ENCODE results near the gene SPAG6.
"Not testable (repeated sequence)": the region's sequence is repeated elsewhere in the genome, so short reads cannot be mapped to it uniquely, and the experiment has no call there.

The SPAG6 gene

DNA sequence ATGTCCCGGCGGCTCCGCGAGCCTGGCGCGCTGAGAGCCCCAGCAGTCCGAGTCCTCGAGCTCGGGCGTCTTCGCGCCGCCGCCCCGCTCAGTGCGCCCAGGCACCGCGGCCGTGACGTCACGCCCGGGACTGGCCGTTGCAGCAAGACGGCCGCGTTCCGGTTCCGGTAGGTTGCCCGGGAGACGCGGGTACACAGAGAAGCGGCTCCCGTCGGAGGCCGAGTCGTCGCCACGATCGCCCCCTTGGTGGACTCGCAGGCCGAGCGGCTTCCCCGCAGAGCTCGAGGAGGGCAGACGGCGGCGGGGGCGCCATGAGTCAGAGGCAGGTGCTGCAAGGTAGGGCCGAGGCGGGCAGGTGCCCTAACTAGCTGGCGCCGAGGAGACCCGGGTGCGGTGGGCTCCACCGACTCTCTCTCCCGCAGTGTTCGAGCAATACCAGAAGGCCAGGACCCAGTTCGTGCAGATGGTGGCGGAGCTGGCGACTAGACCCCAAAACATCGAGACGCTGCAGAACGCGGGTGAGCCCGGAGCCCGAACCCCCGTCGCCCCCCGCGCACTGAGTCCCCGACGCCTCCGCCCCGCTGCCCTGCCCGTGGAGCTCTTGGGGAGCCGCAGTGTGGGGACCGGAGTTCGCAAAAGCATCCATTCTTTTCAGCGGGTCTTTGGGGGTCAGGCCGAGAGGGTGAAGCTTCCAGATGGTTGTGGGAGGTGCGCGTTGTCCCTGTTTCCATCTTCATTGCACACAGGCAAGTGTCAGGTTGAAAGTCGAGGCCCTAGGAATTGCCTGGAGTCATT lies at the start of gene SPAG6:
TSS of gene SPAG6 (plus strand) at position 196 of the 795 bp plus-strand sequence. CDS start at position 312, 116 bp downstream.
- DNase-seq (ENCODE audit: low read depth, low spot score) = no peak

DNA sequence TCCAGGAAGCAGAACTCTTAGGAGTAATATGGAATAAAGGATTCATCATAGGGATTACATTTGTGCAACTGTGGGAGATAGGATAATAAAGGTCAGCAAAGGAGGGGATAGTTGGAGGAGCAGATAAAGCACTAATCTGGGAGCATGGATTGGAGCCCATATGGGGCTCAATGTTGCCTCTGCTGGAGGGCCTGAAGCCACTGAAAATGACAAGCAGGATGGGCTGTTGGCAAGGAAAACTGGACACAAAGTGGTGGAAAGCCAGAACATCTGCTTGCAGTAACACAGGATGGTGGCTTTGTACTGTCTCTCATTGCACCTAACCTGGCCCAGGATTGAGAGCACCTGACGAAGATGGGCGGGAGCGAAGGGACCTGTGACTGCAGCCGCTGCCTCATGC lies 44.1 kb upstream of the SPAG6 start:
- DNase-seq (ENCODE audit: low read depth, low spot score) = no peak

GRCh38 chr10:22303461-22303860 lies 41.8 kb upstream of the SPAG6 start:
- no peak for DNase-seq (ENCODE audit: low read depth, low spot score)

- DNase-seq (ENCODE audit: low read depth, low spot score) = no peak
Observed at GRCh38 chr10:22305721-22306120, 39.6 kb upstream of the SPAG6 start.

GRCh38 chr10:22308390-22308789 lies 36.9 kb upstream of the SPAG6 start:
- DNase-seq (ENCODE audit: low read depth, low spot score) = no peak

DNA sequence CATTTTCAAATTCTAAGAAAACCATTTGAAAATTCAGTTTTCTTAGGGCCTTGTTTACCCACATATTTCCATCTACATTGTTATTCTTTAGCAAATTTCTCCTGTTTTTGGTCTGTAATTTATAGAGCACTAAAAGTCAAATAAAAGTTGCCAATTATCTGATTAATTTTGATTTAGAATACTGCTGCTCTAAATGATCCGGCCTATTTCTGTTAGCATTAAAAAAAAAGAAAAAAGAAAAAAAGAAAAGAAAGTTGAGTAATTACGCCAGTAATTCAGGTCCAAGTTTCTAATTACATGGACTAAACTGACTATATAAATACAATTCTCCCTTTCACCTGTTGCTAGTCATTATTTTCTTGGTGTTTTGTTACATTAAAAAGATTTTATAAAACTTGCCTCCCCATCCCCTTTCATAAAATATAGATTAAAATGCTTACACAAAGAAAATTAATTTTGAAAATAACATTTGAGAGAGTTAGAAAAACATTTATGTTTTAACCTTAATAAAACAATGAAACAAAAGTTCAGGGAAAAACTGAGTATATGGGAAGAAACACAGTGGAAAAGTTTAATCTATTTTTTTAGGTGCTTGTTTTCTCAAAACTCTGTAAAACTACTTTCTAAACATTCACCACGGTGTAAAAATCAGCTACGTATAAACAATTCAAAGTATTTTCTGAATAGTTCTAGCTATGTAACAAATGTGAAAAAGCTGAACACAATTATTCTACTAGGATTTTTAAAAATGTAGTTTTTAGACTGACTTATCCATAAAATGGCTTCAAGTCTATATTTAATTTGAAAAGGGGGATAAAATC lies 35.9 kb upstream of the SPAG6 start:
- no peak for DNase-seq (ENCODE audit: low read depth, low spot score)

- DNase-seq (ENCODE audit: low read depth, low spot score) = not testable (repeated sequence)
Observed at GRCh38 chr10:22310012-22310411, 35.3 kb upstream of the SPAG6 start.

DNA sequence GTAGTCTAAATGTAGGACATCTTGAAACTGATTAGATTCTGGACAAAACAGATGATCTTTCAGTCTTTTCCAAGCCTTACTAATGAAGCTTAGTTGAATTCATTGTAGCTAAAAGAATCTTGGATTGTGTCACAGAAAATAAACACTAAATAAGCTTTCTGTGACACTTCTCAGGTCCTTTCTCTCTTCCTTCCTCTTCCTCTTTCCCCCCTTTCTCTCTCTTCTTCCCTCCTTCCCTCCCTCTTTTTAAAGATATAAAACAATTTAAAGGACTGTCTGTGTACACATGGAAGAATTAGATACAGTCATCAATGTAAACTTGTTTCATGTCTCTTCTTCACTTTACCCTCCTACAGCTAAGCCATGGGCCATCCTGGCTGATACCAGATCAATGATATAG lies 34.4 kb upstream of the SPAG6 start:
- no peak for DNase-seq (ENCODE audit: low read depth, low spot score)

- no peak for DNase-seq (ENCODE audit: low read depth, low spot score)
Observed at GRCh38 chr10:22314852-22315251, 30.4 kb upstream of the SPAG6 start.

- DNase-seq (ENCODE audit: low read depth, low spot score) = no peak
Observed at GRCh38 chr10:22315455-22316285, 29.6 kb upstream of the SPAG6 start.

GRCh38 chr10:22316286-22317075 lies 28.8 kb upstream of the SPAG6 start, which contains the start of gene COMMD3:
TSS of gene COMMD3 (plus strand) at chr10:22316388. CDS start at chr10:22316418, 30 bp downstream.
- DNase-seq (ENCODE audit: low read depth, low spot score) = no peak

DNA sequence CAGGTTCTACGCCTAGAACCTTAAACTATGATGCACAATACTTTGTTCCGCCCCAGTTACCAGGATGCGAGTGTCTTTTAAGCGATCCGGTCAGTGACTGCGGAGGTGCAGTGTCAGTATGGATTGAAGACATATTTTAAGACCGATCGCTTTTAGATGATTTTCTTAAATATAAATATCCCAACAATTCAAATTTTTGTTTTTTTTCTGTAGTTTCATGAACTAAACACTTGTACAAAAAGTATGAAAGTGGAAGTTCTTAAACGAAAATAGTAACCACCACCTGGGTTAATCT lies 28.3 kb upstream of the SPAG6 start:
- DNase-seq (ENCODE audit: low read depth, low spot score) = no peak

- DNase-seq (ENCODE audit: low read depth, low spot score) = no peak
Observed at GRCh38 chr10:22317771-22318565, 27.3 kb upstream of the SPAG6 start.

DNA sequence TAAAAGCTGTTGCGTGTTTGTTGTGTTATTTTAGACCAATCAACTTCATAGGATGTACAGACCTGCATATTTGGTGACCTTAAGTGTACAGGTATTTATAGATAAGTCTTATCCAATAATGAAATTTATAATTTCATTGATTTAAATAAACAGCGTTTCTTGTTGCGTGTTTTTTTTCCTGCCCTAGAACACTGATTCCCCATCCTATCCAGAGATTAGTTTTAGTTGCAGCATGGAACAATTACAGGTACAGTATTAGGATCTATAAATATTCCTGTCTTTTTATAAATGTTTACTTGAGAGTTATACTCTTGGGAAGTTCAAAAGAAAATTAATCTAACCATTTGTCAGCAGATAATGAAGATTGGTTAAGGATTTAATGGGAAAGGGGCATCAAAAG lies 26.5 kb upstream of the SPAG6 start:
- DNase-seq (ENCODE audit: low read depth, low spot score) = no peak

- DNase-seq (ENCODE audit: low read depth, low spot score) = no peak
Observed at GRCh38 chr10:22319547-22319979, 25.7 kb upstream of the SPAG6 start.

- DNase-seq (ENCODE audit: low read depth, low spot score) = no peak
Observed at GRCh38 chr10:22319980-22320558, 25.2 kb upstream of the SPAG6 start.

DNA sequence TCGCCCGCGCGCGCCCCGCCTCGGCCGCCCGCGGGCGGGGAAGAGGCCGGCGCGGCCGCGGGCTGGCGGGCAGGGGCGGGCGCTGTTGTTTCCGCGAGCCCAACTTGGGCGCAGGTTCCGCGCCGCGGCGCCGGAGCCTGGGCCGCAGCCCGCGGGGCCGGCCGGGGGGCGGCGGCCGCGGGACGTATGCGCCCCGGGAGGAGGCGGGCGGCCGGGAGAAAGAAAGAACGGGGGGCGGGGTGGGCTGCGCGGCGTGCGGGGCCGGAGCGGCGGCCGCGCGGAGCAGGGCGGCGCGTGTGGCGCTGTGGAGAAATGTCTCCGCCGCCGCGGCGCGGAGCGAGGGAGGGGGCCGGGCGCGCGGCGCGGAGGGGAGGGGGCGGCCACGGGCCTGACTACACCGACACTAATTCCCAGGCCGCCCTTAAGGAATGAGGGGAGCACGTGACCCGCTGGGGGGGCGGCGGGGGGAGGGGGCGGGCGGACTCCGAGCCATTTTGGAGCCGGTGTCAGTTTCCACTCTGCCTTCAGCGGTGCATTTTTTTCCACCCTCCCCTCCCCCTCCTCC lies 24.6 kb upstream of the SPAG6 start, which contains the start of gene BMI1:
TSS of gene BMI1 (plus strand) at position 509 of the 565 bp plus-strand sequence. CDS start 5,351 bp downstream, outside the sequence.
- no peak for DNase-seq (ENCODE audit: low read depth, low spot score)

DNA sequence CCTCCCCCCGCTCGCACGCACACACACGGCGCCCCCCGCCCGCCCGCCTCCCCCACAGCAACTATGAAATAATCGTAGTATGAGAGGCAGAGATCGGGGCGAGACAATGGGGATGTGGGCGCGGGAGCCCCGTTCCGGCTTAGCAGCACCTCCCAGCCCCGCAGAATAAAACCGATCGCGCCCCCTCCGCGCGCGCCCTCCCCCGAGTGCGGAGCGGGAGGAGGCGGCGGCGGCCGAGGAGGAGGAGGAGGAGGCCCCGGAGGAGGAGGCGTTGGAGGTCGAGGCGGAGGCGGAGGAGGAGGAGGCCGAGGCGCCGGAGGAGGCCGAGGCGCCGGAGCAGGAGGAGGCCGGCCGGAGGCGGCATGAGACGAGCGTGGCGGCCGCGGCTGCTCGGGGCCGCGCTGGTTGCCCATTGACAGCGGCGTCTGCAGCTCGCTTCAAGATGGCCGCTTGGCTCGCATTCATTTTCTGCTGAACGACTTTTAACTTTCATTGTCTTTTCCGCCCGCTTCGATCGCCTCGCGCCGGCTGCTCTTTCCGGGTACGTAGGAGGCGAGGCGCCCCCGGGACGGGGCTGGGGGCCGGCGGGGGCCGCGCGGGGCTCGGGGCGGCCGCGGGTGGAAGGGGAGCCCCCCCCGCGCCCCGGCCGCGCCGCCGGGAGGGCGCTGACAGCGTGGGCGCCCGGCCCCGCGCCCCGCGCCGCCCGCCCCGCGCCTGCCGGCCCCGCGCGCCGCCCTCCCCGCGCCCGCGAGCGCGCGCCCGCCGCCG lies 24.0 kb upstream of the SPAG6 start:
- no peak for DNase-seq (ENCODE audit: low read depth, low spot score)

All from iPS DF 19.7 (cell line).